Muscle of leg (tissue), 11 donors: ENCODE results near the gene GTF3C4. TPM values are rescaled to one million over a fixed set of nuclear protein-coding genes. Genes with fewer than 3 reads are reported as not detected.

Source experiments
- DNase-seq: peaks from one replicate; pipeline ENCODE4 v3.0.0; 2013
- H3K27ac ChIP-seq: one replicate; pipeline ENCODE4 v1.5.1; 2013; ENCODE audit warnings: mild to moderate bottlenecking, low read length, control low read depth
- H3K27me3 ChIP-seq: one replicate; pipeline ENCODE4 v1.6.1; 2013; ENCODE audit warnings: low read length; ENCODE audit not compliant: control insufficient read depth, insufficient read depth
- H3K36me3 ChIP-seq: one replicate; pipeline ENCODE4 v1.6.1; 2013; ENCODE audit warnings: low read length; ENCODE audit not compliant: control insufficient read depth, insufficient read depth
- H3K4me1 ChIP-seq: one replicate; pipeline ENCODE4 v1.6.1; 2013; ENCODE audit warnings: low read length; ENCODE audit not compliant: control insufficient read depth, insufficient read depth
- H3K4me3 ChIP-seq: one replicate; pipeline ENCODE4 v1.5.1; 2013; ENCODE audit warnings: low read length, control low read depth
- H3K9me3 ChIP-seq: replicated peaks from 2 replicates; pipeline ENCODE4 v1.6.1; 2013; ENCODE audit warnings: low read depth, low read length; ENCODE audit not compliant: control insufficient read depth
- WGBS: methylation state at CpG from one replicate; pipeline ENCODE4 v1.1.5; 2013; ENCODE audit warnings: missing lambda C conversion rate; ENCODE audit not compliant: insufficient coverage; 5-methylcytosine and 5-hydroxymethylcytosine counted together
- polyA plus RNA-seq, 8 donors: library from polyadenylated mRNA; unstranded; fragments of 120-200 nt; gene quantifications; one replicate each; pipeline versions ENCODE4 v1.2.1 to v1.2.3, GENCODE V29; 2013; ENCODE audit warnings: inconsistent platforms in 1 of 8, low replicate concordance in 1 of 8; ENCODE audit not compliant: insufficient read length in 8 of 8, insufficient read depth in 1 of 8
- total RNA-seq: library from RNA; stranded (reverse); fragments of 120-200 nt; gene quantifications from one replicate; pipeline ENCODE4 v1.2.4, GENCODE V29; 2013

GTF3C4 gene
- total and polyA plus RNA-seq, 9 donors: 10.1 to 19.9 (median 14.6) TPM

DNA sequence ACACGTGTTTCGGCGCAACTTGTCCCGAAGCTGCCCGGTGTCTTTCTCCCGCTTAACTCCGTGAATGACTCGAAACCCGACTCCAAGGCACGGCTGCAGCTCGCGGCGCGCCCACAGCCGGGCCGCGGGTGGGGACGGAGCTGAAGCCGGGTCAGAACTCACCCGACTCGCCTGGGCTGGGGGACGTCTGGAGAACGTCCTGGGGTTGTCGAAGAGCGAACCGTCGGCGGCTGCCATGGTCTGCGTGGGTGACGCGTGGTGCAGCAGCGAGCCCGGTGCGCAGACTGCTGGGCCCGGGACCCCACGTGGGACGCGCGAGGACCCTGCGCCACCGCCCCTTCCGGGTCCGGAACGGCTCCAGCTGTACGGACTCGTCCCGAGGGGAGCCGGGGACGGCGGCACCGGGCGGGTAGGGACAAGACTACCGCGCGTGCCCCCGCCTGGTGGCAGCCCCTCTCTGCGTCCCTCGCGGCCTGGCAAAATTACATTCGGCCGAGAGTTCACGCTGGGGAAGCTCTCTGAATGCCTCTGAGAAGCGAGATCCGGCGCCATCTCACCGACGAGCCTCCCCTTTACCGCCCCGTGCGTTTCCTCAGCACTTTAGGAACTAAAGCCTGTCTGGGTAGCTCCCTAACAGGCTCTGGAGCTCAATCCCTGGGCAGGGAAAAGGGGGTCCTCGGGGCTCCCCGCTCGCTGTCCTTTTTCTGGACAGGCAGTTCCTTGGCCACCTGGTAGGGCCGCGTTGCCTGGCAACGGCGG, 387 bp upstream of the GTF3C4 start, which contains the start of gene DDX31:
Gene DDX31, minus strand, starts transcription at position 286 of the 759 bp plus-strand sequence. Its CDS starts 49 bp downstream, at position 237.
- Histone ChIP-seq H3K4me3 (peak within 1 kb of the TSS; percentile 89), H3K27ac (peak within 1 kb of the TSS; percentile 99), H3K9me3 (no peaks in the 10 kb centered on the region), H3K27me3 (no peaks in the 10 kb centered on the region), H3K4me1 (peaks cover 12% of the 10 kb centered on the region), H3K36me3 (no peaks in the 10 kb centered on the region)
- WGBS: 0% methylated on average over 75 of the region's 77 CpGs
- peak; percentile 92 for DNase-seq

GRCh38 chr9:132671620-132672412, 1.6 kb downstream of the GTF3C4 start:
- Histone ChIP-seq H3K36me3 (no peaks in the 10 kb centered on the region), H3K27me3 (no peaks in the 10 kb centered on the region), H3K9me3 (no peaks in the 10 kb centered on the region), H3K4me3 (peak overlapping the region; percentile 89), H3K4me1 (peaks cover 12% of the 10 kb centered on the region), H3K27ac (no peak overlapping the region)
- 88% methylated on average over 2 of the region's 6 CpGs for WGBS
- DNase-seq: no peak

- H3K4me3 ChIP-seq: no peak overlapping the region
- no peaks in the 10 kb centered on the region for H3K9me3 ChIP-seq
- peaks cover 12% of the 10 kb centered on the region for H3K4me1 ChIP-seq
- no peak overlapping the region for H3K27ac ChIP-seq
- no peaks in the 10 kb centered on the region for H3K36me3 ChIP-seq
- DNase-seq: no peak
- 76% methylated on average over 3 of the region's 5 CpGs for WGBS
- H3K27me3 ChIP-seq: no peaks in the 10 kb centered on the region
Observed at GRCh38 chr9:132672413-132672690, 2.1 kb downstream of the GTF3C4 start.

GRCh38 chr9:132673355-132673754, 3.1 kb downstream of the GTF3C4 start:
- Histone ChIP-seq H3K27ac (no peak overlapping the region), H3K36me3 (peaks cover 6% of the 10 kb centered on the region), H3K4me1 (peaks cover 12% of the 10 kb centered on the region), H3K9me3 (no peaks in the 10 kb centered on the region), H3K4me3 (no peak overlapping the region), H3K27me3 (no peaks in the 10 kb centered on the region)
- DNase-seq: peak; percentile 46
- 0% methylated on average over 2 of the region's 6 CpGs for WGBS

- Histone ChIP-seq H3K36me3 (peaks cover 17% of the 10 kb centered on the region), H3K9me3 (no peaks in the 10 kb centered on the region), H3K4me3 (no peak overlapping the region), H3K27ac (no peak overlapping the region), H3K27me3 (no peaks in the 10 kb centered on the region), H3K4me1 (peaks cover 12% of the 10 kb centered on the region)
- WGBS: no CpG with 5 or more reads among the region's 4 CpGs
- no peak for DNase-seq
Observed at GRCh38 chr9:132674485-132674884, 4.2 kb downstream of the GTF3C4 start.

DNA sequence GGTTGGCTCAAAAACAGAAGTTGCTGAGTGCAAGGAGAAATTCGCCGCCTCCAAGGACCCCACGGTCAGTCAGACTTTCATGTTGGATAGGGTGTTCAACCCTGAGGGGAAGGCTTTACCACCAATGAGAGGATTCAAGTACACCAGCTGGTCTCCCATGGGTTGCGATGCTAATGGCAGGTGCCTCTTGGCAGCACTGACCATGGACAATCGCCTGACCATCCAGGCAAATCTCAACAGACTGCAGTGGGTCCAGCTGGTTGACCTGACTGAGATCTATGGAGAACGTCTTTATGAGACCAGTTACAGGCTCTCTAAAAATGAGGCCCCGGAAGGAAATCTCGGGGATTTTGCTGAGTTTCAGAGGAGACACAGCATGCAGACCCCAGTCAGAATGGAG, 7.7 kb downstream of the GTF3C4 start:
- no peaks in the 10 kb centered on the region for H3K9me3 ChIP-seq
- H3K4me3 ChIP-seq: no peak overlapping the region
- H3K36me3 ChIP-seq: peaks cover 32% of the 10 kb centered on the region
- H3K4me1 ChIP-seq: peaks cover 3% of the 10 kb centered on the region
- no peak overlapping the region for H3K27ac ChIP-seq
- H3K27me3 ChIP-seq: no peaks in the 10 kb centered on the region
- WGBS: 91% methylated on average over 7 of the region's 8 CpGs
- DNase-seq: no peak

- WGBS: no CpG with 5 or more reads among the region's 3 CpGs
- no peaks in the 10 kb centered on the region for H3K4me1 ChIP-seq
- no peak for DNase-seq
Observed at GRCh38 chr9:132679946-132680625, 9.8 kb downstream of the GTF3C4 start.

GRCh38 chr9:132681561-132681960, 11.3 kb downstream of the GTF3C4 start:
- Histone ChIP-seq H3K4me1 (no peaks in the 10 kb centered on the region), H3K4me3 (no peak overlapping the region), H3K9me3 (no peaks in the 10 kb centered on the region), H3K27me3 (no peaks in the 10 kb centered on the region), H3K36me3 (peaks cover 59% of the 10 kb centered on the region), H3K27ac (no peak overlapping the region)
- DNase-seq: no peak
- whole genome bisulfite sequencing: 100% methylated on average over 2 of the region's 5 CpGs

More at GRCh38 chr9:132679946-132680625, 9.8 kb downstream of the GTF3C4 start:
- H3K9me3 ChIP-seq: no peaks in the 10 kb centered on the region
- H3K4me3 ChIP-seq: no peak overlapping the region
- no peak overlapping the region for H3K27ac ChIP-seq
- no peaks in the 10 kb centered on the region for H3K27me3 ChIP-seq
- peaks cover 46% of the 10 kb centered on the region for H3K36me3 ChIP-seq

- Histone ChIP-seq H3K36me3 (peaks cover 61% of the 10 kb centered on the region), H3K9me3 (no peaks in the 10 kb centered on the region), H3K4me3 (no peak overlapping the region), H3K27ac (no peak overlapping the region), H3K4me1 (peaks cover 2% of the 10 kb centered on the region), H3K27me3 (no peaks in the 10 kb centered on the region)
- 93% methylated on average over 1 of the region's 1 CpG for WGBS
- no peak for DNase-seq
Observed at GRCh38 chr9:132683873-132684272, 13.6 kb downstream of the GTF3C4 start.

DNA sequence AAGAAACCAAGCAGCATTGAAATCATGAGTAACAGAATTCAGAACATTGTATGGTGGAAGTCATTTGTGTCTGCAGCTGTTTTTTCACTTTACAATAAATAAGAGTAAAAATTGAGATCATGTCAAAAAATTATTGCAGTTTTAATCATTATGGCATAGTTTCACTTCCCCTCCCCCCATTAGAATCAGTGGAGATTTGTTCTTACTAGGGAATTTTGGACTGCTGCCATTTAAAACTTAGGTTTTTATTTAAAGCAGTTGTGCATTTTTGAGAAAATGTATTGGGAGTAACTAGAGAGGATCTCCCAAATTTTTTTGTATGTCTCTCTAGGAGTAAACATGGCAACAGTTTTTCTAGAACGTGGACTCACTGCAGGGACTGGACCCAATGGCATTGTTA, 20.4 kb downstream of the GTF3C4 start:
- peak; percentile 93 for DNase-seq
- H3K9me3 ChIP-seq: no peaks in the 10 kb centered on the region
- H3K4me1 ChIP-seq: peaks cover 12% of the 10 kb centered on the region
- H3K27me3 ChIP-seq: no peaks in the 10 kb centered on the region
- H3K4me3 ChIP-seq: no peak overlapping the region
- WGBS: no CpG with 5 or more reads among the region's 1 CpG
- peak overlapping the region; percentile 37 for H3K27ac ChIP-seq
- peaks cover 33% of the 10 kb centered on the region for H3K36me3 ChIP-seq
